ENCODE data around the gene KRTCAP2. TPM values are rescaled to one million over a fixed set of nuclear protein-coding genes. Genes with fewer than 3 reads are reported as not detected.
"Not testable (repeated sequence)": the region's sequence is repeated elsewhere in the genome, so short reads cannot be mapped to it uniquely, and the experiment has no call there.

The KRTCAP2 gene
- total RNA-seq, 1 experiment from 2014 or later: 236 TPM

GRCh38 chr1:155195201-155196102 is 22.3 kb upstream of the KRTCAP2 start:
- Mint-ChIP-seq H3K27me3 (ENCODE audit: unreplicated experiment) (peaks cover 45% of the 10 kb centered on the region), H3K4me3 (ENCODE audit: low read depth, unreplicated experiment) (peak overlapping the region; percentile 79), H3K27ac (ENCODE audit: unreplicated experiment) (peak overlapping the region; percentile 76), H3K4me1 (ENCODE audit: low read depth, unreplicated experiment) (peaks cover 26% of the 10 kb centered on the region), H3K36me3 (ENCODE audit: insufficient read depth, unreplicated experiment) (peaks cover 38% of the 10 kb centered on the region), H3K9me3 (ENCODE audit: low read depth, unreplicated experiment) (no peaks in the 10 kb centered on the region)
- no peak for DNase-seq
- intact Hi-C loops (cut with micrococcal nuclease; ENCODE audit: unreplicated experiment): no loop called here
- CTCF ChIA-PET: interaction anchor here (0.6 to 2.6 kb wide), 4 partner anchors 8 to 21 kb away, joined by 3 to 20 read pairs (median 7); partner anchors contain the start of gene TRIM46
- BruUV-seq (replicated peaks): TSS peak; percentile 75
- no peak for TF ChIP-seq CTCF (IDR thresholded peaks at IDR 0.05; ENCODE audit: unreplicated experiment)

- peak overlapping the region; percentile 79 for H3K4me3 Mint-ChIP-seq (ENCODE audit: low read depth, unreplicated experiment)
- DNase-seq; H3K9me3 Mint-ChIP-seq (ENCODE audit: low read depth, unreplicated experiment); BruUV-seq (replicated peaks): not testable (repeated sequence)
- H3K27me3 Mint-ChIP-seq (ENCODE audit: unreplicated experiment): peaks cover 45% of the 10 kb centered on the region
- H3K4me1 Mint-ChIP-seq (ENCODE audit: low read depth, unreplicated experiment): peaks cover 26% of the 10 kb centered on the region
- peak overlapping the region; percentile 74 for H3K27ac Mint-ChIP-seq (ENCODE audit: unreplicated experiment)
- H3K36me3 Mint-ChIP-seq (ENCODE audit: insufficient read depth, unreplicated experiment): peaks cover 38% of the 10 kb centered on the region
- intact Hi-C loops (cut with micrococcal nuclease; ENCODE audit: unreplicated experiment): loop anchor here (2.0 kb wide), 1 partner anchor 17 kb away; no protein-coding TSS in a partner anchor
- CTCF ChIA-PET: interaction anchor here (0.7 to 3.4 kb wide), 18 partner anchors 8 to 842 kb away, joined by 3 to 25 read pairs (median 5); partner anchors contain the start of genes KRTCAP2, MTX1, SCAMP3 and THBS3
These were observed 20.8 kb upstream of the KRTCAP2 start for GRCh38 chr1:155193991-155194240.

GRCh38 chr1:155193275-155193990 is 20.3 kb upstream of the KRTCAP2 start:
- no TSS peak for BruUV-seq (replicated peaks)

More at GRCh38 chr1:155193275-155193990, 20.3 kb upstream of the KRTCAP2 start:
- Mint-ChIP-seq H3K9me3 (ENCODE audit: low read depth, unreplicated experiment) (no peaks in the 10 kb centered on the region), H3K27ac (ENCODE audit: unreplicated experiment) (peak overlapping the region; percentile 74), H3K36me3 (ENCODE audit: insufficient read depth, unreplicated experiment) (peaks cover 38% of the 10 kb centered on the region), H3K4me1 (ENCODE audit: low read depth, unreplicated experiment) (peaks cover 27% of the 10 kb centered on the region), H3K27me3 (ENCODE audit: unreplicated experiment) (peaks cover 49% of the 10 kb centered on the region), H3K4me3 (ENCODE audit: low read depth, unreplicated experiment) (peak overlapping the region; percentile 79)
- TF ChIP-seq CTCF (IDR thresholded peaks at IDR 0.05; ENCODE audit: unreplicated experiment): peak; percentile 97
- CTCF ChIA-PET: interaction anchor here (0.6 to 3.4 kb wide), 21 partner anchors 8 to 842 kb away, joined by 3 to 25 read pairs (median 5); partner anchors contain the start of genes KRTCAP2, MTX1, SCAMP3 and THBS3
- peak; percentile 95 for DNase-seq
- intact Hi-C loops (cut with micrococcal nuclease; ENCODE audit: unreplicated experiment): loop anchor here (2.0 kb wide), 1 partner anchor 17 kb away; no protein-coding TSS in a partner anchor

All from Calu3 (cell line).